Gastroesophageal sphincter (tissue), 4 donors: Measurements from ENCODE around the gene KAT2A. TPM values are rescaled to one million over a fixed set of nuclear protein-coding genes. Genes with fewer than 3 reads are reported as not detected.
A peak's percentile ranks its signal among the peaks of the same experiment; 100 is the strongest.

Source experiments
- ATAC-seq: fragments of 150-250 bp; one replicate; pipeline ENCODE4 v1.9.1; 2016; ENCODE audit warnings: mild to moderate bottlenecking, moderate library complexity
- H3K27ac ChIP-seq, 4 donors: fragments of 200-600 bp; sonication (generic) in 3 of 4; 1 replicate in 3 of 4; 2 replicates in 1 of 4; pipeline ENCODE4 v1.5.1; 2016 to 2019
- H3K27me3 ChIP-seq: fragments of 200-600 bp; sonication (generic); one replicate; pipeline ENCODE4 v1.5.1; 2019
- H3K36me3 ChIP-seq, 2 donors: fragments of 200-600 bp; sonication (generic); one replicate each; pipeline ENCODE4 v1.5.1; 2019; ENCODE audit warnings: control low read depth in 1 of 2
- H3K4me1 ChIP-seq, 3 donors: fragments of 200-600 bp; sonication (generic); 1 replicate in 2 of 3; 2 replicates in 1 of 3; pipeline ENCODE4 v1.5.1; 2016 to 2019; ENCODE audit warnings: control low read depth in 2 of 3
- H3K4me3 ChIP-seq, 2 donors: fragments of 200-600 bp; sonication (generic); one replicate each; pipeline ENCODE4 v1.5.1; 2019; ENCODE audit warnings: mild to moderate bottlenecking in 1 of 2, moderate library complexity in 1 of 2
- H3K9me3 ChIP-seq, 3 donors: fragments of 200-600 bp; sonication (generic); one replicate each; pipeline ENCODE4 v1.5.1; 2017 to 2019; ENCODE audit warnings: control low read depth in 2 of 3
- CTCF ChIP-seq, 4 experiments: fragments of 200-600 bp in 2 of 4; fragments of 450-650 bp in 2 of 4; sonication (generic) in 1 of 4; IDR thresholded peaks; one replicate each; pipeline ENCODE4 v1.5.1; 2017 to 2019; ENCODE audit warnings: antibody characterized with exemption in 4 of 4, mild to moderate bottlenecking in 2 of 4, moderate library complexity in 2 of 4
- EP300 ChIP-seq: sonication (generic); formaldehyde crosslinking; IDR thresholded peaks from one replicate; pipeline ENCODE4 v1.6.1; 2017; ENCODE audit warnings: antibody characterized with exemption, mild to moderate bottlenecking
- POLR2A ChIP-seq, 2 donors: fragments of 450-650 bp; IDR thresholded peaks; one replicate each; pipeline ENCODE4 v1.6.1; 2017; ENCODE audit warnings: antibody characterized with exemption in 2 of 2, mild to moderate bottlenecking in 2 of 2, moderate library complexity in 1 of 2
- POLR2AphosphoS5 ChIP-seq: sonication (generic); formaldehyde crosslinking; IDR thresholded peaks from one replicate; pipeline ENCODE4 v1.6.1; 2017; ENCODE audit warnings: antibody characterized with exemption
- WGBS, 2 donors: methylation state at CpG; one replicate each; pipeline ENCODE4 v1.1.5; 2018; ENCODE audit warnings: low coverage in 1 of 2; 5-methylcytosine and 5-hydroxymethylcytosine counted together
- total RNA-seq, 4 donors: library from RNA; depleted of rRNA; stranded (reverse); fragments of >200 nt; gene quantifications; one replicate each; pipeline ENCODE4 v1.1.0, GENCODE V29; 2016

Gene KAT2A
- total RNA-seq, 4 donors from 2014 or later = 10.3 to 51.2 (median 19.3) TPM

- Histone ChIP-seq H3K27me3 (peaks cover 55% of the 10 kb centered on the region), H3K36me3 (no peaks in the 10 kb centered on the region), H3K9me3 (no peaks in the 10 kb centered on the region), H3K4me3 (no peak overlapping the region), H3K4me1 (peaks cover 0 to 10% (median 7%) of the 10 kb centered on the region in 3 donors), H3K27ac (no peak overlapping the region)
- TF ChIP-seq CTCF (IDR thresholded peaks at IDR 0.05) (peak in 3 of 4 experiments; percentile 67 to 91 (median 84)), POLR2A (IDR thresholded peaks at IDR 0.05) (no peak)
- peak; percentile 54 for ATAC-seq
- 28 to 56% methylated on average over 8 of the region's 12 CpGs for WGBS, 2 donors
These were observed 53.6 kb downstream of the KAT2A start for GRCh38 chr17:42067371-42068091.

GRCh38 chr17:42065201-42065600 lies 56.0 kb downstream of the KAT2A start:
- Histone ChIP-seq H3K36me3 (no peaks in the 10 kb centered on the region), H3K4me3 (no peak overlapping the region), H3K9me3 (no peaks in the 10 kb centered on the region), H3K27me3 (peaks cover 36% of the 10 kb centered on the region), H3K27ac (no peak overlapping the region), H3K4me1 (no peaks in the 10 kb centered on the region)
- WGBS, 2 donors = 58 to 69% methylated on average over 2 of the region's 2 CpGs
- ATAC-seq = no peak
- TF ChIP-seq POLR2AphosphoS5 (no peak), POLR2A (IDR thresholded peaks at IDR 0.05) (no peak), CTCF (IDR thresholded peaks at IDR 0.05) (no peak), EP300 (no peak)

Other genes with a start within 250 kb of the KAT2A start
- gene ACLY, start 202.4 kb downstream of the KAT2A start, total RNA-seq = 10 to 100 TPM; 40.8 to 84.0 (median 61.6) TPM
- 1 to 10 TPM in 1 of 4 donors, under 1 TPM in 3; 0.19 to 2.2 (median 0.60) TPM for gene ODAD4, start 190.8 kb downstream of the KAT2A start, total RNA-seq
- gene CNP, start 154.6 kb downstream of the KAT2A start, total RNA-seq = 10 to 100 TPM; 56.7 to 97.9 (median 64.7) TPM
- 10 to 100 TPM; 41.9 to 59.6 (median 54.4) TPM for gene DNAJC7, start 103.9 kb downstream of the KAT2A start, total RNA-seq
- gene NKIRAS2, start 101.3 kb downstream of the KAT2A start, total RNA-seq = 10 to 100 TPM; 40.1 to 72.3 (median 52.8) TPM
- 1 to 10 TPM in 1 of 4 donors, under 1 TPM in 3; 0.27 to 1.4 (median 0.58) TPM for gene C17orf113, start 70.8 kb downstream of the KAT2A start, total RNA-seq
- gene ZNF385C, start 22.9 kb downstream of the KAT2A start, total RNA-seq = not detected
- gene DHX58, start 8.7 kb downstream of the KAT2A start, total RNA-seq = 10 to 100 TPM; 11.3 to 21.3 (median 13.9) TPM
- not detected for gene HSPB9, start 1.4 kb upstream of the KAT2A start, total RNA-seq
- gene RAB5C, start 33.6 kb upstream of the KAT2A start, total RNA-seq = 100 to 1,000 TPM in 3 of 4 donors, 10 to 100 TPM in 1; 91.7 to 122 (median 108) TPM
- gene KCNH4, start 59.8 kb upstream of the KAT2A start, total RNA-seq = under 1 TPM in 3 of 4 donors, not detected in 1; 0.16 to 0.27 (median 0.17) TPM
- gene HCRT, start 64.1 kb upstream of the KAT2A start, total RNA-seq = not detected
- gene GHDC, start 73.1 kb upstream of the KAT2A start, total RNA-seq = 10 to 100 TPM; 18.8 to 30.8 (median 21.8) TPM
- 10 to 100 TPM; 73.3 to 98.3 (median 95.6) TPM for gene STAT5B, start 155.0 kb upstream of the KAT2A start, total RNA-seq
- 10 to 100 TPM; 61.8 to 80.8 (median 71.4) TPM for gene STAT5A, start 167.1 kb upstream of the KAT2A start, total RNA-seq